ENCODE measurements around the gene SMOC2. TPM values are rescaled to one million over a fixed set of nuclear protein-coding genes. Genes with fewer than 3 reads are reported as not detected.

The SMOC2 gene
- total RNA-seq, 1 experiment from 2014 or later: 0.42 TPM

- H3K9me3 ChIP-seq (ENCODE audit: control insufficient read depth in 1 of 2, insufficient read depth in 1 of 2, low read depth in 1 of 2, low read length in 2 of 2): no peaks in the 10 kb centered on the region
- H2AFZ ChIP-seq (ENCODE audit: low read depth, low read length, poor library complexity, severe bottlenecking): no peak overlapping the region
- no peak overlapping the region for H3K9ac ChIP-seq (ENCODE audit: low read length)
- POLR2A ChIA-PET: no interaction called here
- H3K27me3 ChIP-seq (ENCODE audit: insufficient read depth, low read length): peaks cover 14% of the 10 kb centered on the region; the same call in 1 of the 2 replicates
- H3K36me3 ChIP-seq (ENCODE audit: control insufficient read depth in 1 of 2, insufficient read depth in 2 of 2, low read length in 2 of 2): no peaks in the 10 kb centered on the region
- DNase-seq (ENCODE audit: low read depth, low spot score) (no peak), ATAC-seq (no peak)
- intact Hi-C loops (cut with micrococcal nuclease): no loop called here
- H4K20me1 ChIP-seq (ENCODE audit: insufficient read depth): no peaks in the 10 kb centered on the region
- no peak for TF ChIP-seq YY1 (IDR thresholded peaks at IDR 0.05; ENCODE audit: extremely low read depth, insufficient replicate concordance, low read depth, low read length)
- no peak for TF ChIP-seq REST (IDR thresholded peaks at IDR 0.05; ENCODE audit: low read depth)
- TF ChIP-seq POLR2A (IDR thresholded peaks at IDR 0.05; ENCODE audit: borderline replicate concordance, extremely low read depth, insufficient read depth, insufficient read length): no peak
- no peak for TF ChIP-seq ZFX (IDR thresholded peaks at IDR 0.05)
- no peak for TF ChIP-seq RAD21 (IDR thresholded peaks at IDR 0.05; ENCODE audit: low read depth)
- TF ChIP-seq EZH2phosphoT487 (IDR thresholded peaks at IDR 0.05; ENCODE audit: borderline replicate concordance): no peak
- TF ChIP-seq CEBPB (IDR thresholded peaks at IDR 0.05; ENCODE audit: low read depth): no peak
- no peak for TF ChIP-seq ATF3 (IDR thresholded peaks at IDR 0.05)
- no peak for TF ChIP-seq SIN3A (IDR thresholded peaks at IDR 0.05; ENCODE audit: low read depth)
- TF ChIP-seq FOSL1 (IDR thresholded peaks at IDR 0.05; ENCODE audit: low read depth): no peak
- TF ChIP-seq POLR2AphosphoS5 (IDR thresholded peaks at IDR 0.05; ENCODE audit: low read depth, low read length): no peak
- TF ChIP-seq EZH2 (IDR thresholded peaks at IDR 0.05): no peak
- no peak for TF ChIP-seq SRF (IDR thresholded peaks at IDR 0.05; ENCODE audit: low read depth)
- no peak for TF ChIP-seq ELF1 (IDR thresholded peaks at IDR 0.05; ENCODE audit: borderline replicate concordance, low read depth)
- TF ChIP-seq SP1 (IDR thresholded peaks at IDR 0.05; ENCODE audit: low read depth): no peak
- no peak for TF ChIP-seq TCF7L2 (IDR thresholded peaks at IDR 0.05; ENCODE audit: borderline replicate concordance, extremely low read depth, insufficient read depth, insufficient read length)
- TF ChIP-seq ZNF274 (IDR thresholded peaks at IDR 0.05; ENCODE audit: low read depth, low read length): no peak
- TF ChIP-seq EGR1 (IDR thresholded peaks at IDR 0.05; ENCODE audit: low read depth): no peak
- no peak for TF ChIP-seq JUND (IDR thresholded peaks at IDR 0.05)
- no peaks in the 10 kb centered on the region for H3K79me2 ChIP-seq (ENCODE audit: insufficient read depth, low read length)
- CTCF ChIA-PET: no interaction called here
- BruUV-seq (replicated peaks): no TSS peak
- no peak overlapping the region for H3K4me3 ChIP-seq (replicated peaks in 1 of 2; ENCODE audit: low read depth in 1 of 2, low read length in 2 of 2)
- H3K9me2 ChIP-seq (ENCODE audit: insufficient read depth): no peaks in the 10 kb centered on the region
- RAD21 ChIA-PET (ENCODE audit: low non-redundant PET in 1 of 2, low total read pairs in 2 of 2, uncharacterized antibody in 2 of 2, unreplicated experiment in 2 of 2): no interaction called here
- H3K27ac ChIP-seq (ENCODE audit: low read depth, low read length): no peak overlapping the region
- H3K4me1 ChIP-seq (ENCODE audit: control insufficient read depth in 1 of 2, insufficient read depth in 2 of 2, low read length in 2 of 2): no peaks in the 10 kb centered on the region
- no peak overlapping the region for H3K4me2 ChIP-seq (ENCODE audit: low read length)
Observed at GRCh38 chr6:168596344-168596743, 155.4 kb downstream of the SMOC2 start.
